SU-DHL-6 (cell line): Measurements from ENCODE around the gene GCDH.
"Not testable (repeated sequence)": the region's sequence is repeated elsewhere in the genome, so short reads cannot be mapped to it uniquely, and the experiment has no call there.

Experiments used
- H2AFZ ChIP-seq: fragments of 200-600 bp; sonication (generic); 2 replicates; pipeline ENCODE4 v1.6.1; 2014; ENCODE audit warnings: low read depth, mild to moderate bottlenecking, moderate library complexity, mixed read lengths, antibody characterized with exemption, low read length; ENCODE audit not compliant: severe bottlenecking
- H3F3A ChIP-seq: fragments of 200-600 bp; shearing (Covaris generic); 2 replicates; pipeline ENCODE4 v1.6.0; 2016; ENCODE audit warnings: antibody characterized with exemption, mild to moderate bottlenecking; ENCODE audit not compliant: insufficient read depth
- H3K27ac ChIP-seq: fragments of 200-600 bp; sonication (generic); 2 replicates; pipeline ENCODE4 v1.5.1; 2016; ENCODE audit warnings: low read depth, mild to moderate bottlenecking, low read length, moderate library complexity, mixed read lengths
- H3K27me3 ChIP-seq: fragments of 200-600 bp; sonication (generic), shearing (Covaris generic); 2 replicates; pipeline ENCODE4 v1.6.0; 2014; ENCODE audit warnings: mild to moderate bottlenecking, low read length
- H3K36me3 ChIP-seq: fragments of 200-600 bp; sonication (generic); 2 replicates; pipeline ENCODE4 v1.6.1; 2014; ENCODE audit warnings: mild to moderate bottlenecking, low read length, mixed read lengths
- H3K4me2 ChIP-seq: fragments of 300-600, 200-600 bp; shearing (Covaris generic), sonication (generic); 2 replicates; pipeline ENCODE4 v1.6.0; 2014; ENCODE audit warnings: low read length, low read depth, mild to moderate bottlenecking; ENCODE audit not compliant: poor library complexity, severe bottlenecking
- H3K4me3 ChIP-seq: fragments of 200-600 bp; sonication (generic); 2 replicates; pipeline ENCODE4 v1.5.1; 2014; ENCODE audit warnings: antibody characterized with exemption, low read length, mild to moderate bottlenecking, mixed read lengths; ENCODE audit not compliant: insufficient read depth, poor library complexity, severe bottlenecking
- H3K79me2 ChIP-seq: fragments of 200-600 bp; sonication (generic); 2 replicates; pipeline ENCODE4 v1.6.1; 2014; ENCODE audit warnings: mild to moderate bottlenecking, low read length, moderate library complexity; ENCODE audit not compliant: insufficient read depth
- H3K9ac ChIP-seq: fragments of 200-600 bp; sonication (generic); 2 replicates; pipeline ENCODE4 v1.7.0; 2014; ENCODE audit warnings: mild to moderate bottlenecking, low read length
- H3K9me2 ChIP-seq: fragments of 200-600 bp; sonication (generic); replicated peaks from 2 replicates; pipeline ENCODE4 v1.6.1; 2014; ENCODE audit warnings: low read length; ENCODE audit not compliant: insufficient read depth
- H3K9me3 ChIP-seq: fragments of 200-600 bp; sonication (generic); 2 replicates; pipeline ENCODE4 v1.6.1; 2014; ENCODE audit warnings: low read length, mixed read lengths; ENCODE audit not compliant: insufficient read depth
- H4K20me1 ChIP-seq: fragments of 200-600 bp; sonication (generic); 2 replicates; pipeline ENCODE4 v1.6.1; 2014; ENCODE audit warnings: low read depth, mild to moderate bottlenecking, antibody characterized with exemption, low read length, moderate library complexity, mixed read lengths
- EZH2phosphoT487 ChIP-seq: fragments of 200-600 bp; sonication (generic), shearing (Covaris generic); conservative IDR thresholded peaks from 2 replicates; pipeline ENCODE4 v1.6.1; 2018; ENCODE audit warnings: mild to moderate bottlenecking, antibody characterized with exemption, low read length, moderate library complexity, mixed read lengths
- TF ChIP-seq, protein P1 (sequence below): fragments of 200-600 bp; sonication (generic); IDR thresholded peaks from one replicate; pipeline ENCODE4 v1.5.1; 2017; ENCODE audit warnings: antibody characterized with exemption, mild to moderate bottlenecking, low read length, moderate library complexity; ENCODE audit not compliant: insufficient read depth, poor library complexity, severe bottlenecking

GCDH gene

DNA sequence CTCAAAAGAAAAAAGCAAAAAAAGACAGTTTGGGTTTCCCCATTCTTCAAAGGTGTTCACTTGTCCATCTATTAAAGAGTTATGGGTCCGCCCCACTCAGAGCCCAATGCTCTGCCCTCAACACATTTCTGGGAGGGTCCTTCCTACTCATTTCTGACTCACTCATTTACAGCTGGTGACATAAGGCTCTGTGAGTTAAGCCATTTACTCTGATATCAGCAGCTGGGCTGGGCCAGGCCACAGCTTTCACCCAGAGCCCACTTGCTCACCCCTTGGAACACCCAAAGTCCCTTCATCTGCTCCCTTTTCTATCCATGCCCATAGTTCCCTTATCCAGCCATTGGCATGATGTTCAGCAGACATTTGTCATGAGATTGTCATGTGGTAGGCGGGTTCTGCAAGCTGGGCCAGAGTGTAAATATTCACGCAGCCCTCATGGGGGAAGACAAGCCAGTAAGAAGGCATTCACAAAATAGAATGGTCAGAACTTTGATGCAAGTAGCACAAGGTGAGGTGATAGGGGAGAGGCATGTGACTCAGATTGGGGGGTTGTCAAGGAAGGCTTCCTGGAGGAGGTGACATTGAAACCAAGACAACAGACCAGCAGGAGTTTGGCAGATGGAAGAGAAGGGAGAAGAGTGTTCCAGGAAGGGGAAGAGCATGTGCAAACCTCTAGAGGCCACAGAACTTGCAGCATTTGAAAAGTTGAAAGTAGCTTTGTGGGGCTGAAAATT, 46.8 kb upstream of the GCDH start:
- no peaks in the 10 kb centered on the region for H4K20me1 ChIP-seq
- no peak overlapping the region for H3K4me3 ChIP-seq
- H3K9ac ChIP-seq, result no peak overlapping the region
- no peak overlapping the region for H3K4me2 ChIP-seq
- H3K27ac ChIP-seq, result no peak overlapping the region
- H3F3A ChIP-seq, result peaks cover 9% of the 10 kb centered on the region
- TF ChIP-seq EZH2phosphoT487, result no peak
- TF ChIP-seq, protein P1, sequence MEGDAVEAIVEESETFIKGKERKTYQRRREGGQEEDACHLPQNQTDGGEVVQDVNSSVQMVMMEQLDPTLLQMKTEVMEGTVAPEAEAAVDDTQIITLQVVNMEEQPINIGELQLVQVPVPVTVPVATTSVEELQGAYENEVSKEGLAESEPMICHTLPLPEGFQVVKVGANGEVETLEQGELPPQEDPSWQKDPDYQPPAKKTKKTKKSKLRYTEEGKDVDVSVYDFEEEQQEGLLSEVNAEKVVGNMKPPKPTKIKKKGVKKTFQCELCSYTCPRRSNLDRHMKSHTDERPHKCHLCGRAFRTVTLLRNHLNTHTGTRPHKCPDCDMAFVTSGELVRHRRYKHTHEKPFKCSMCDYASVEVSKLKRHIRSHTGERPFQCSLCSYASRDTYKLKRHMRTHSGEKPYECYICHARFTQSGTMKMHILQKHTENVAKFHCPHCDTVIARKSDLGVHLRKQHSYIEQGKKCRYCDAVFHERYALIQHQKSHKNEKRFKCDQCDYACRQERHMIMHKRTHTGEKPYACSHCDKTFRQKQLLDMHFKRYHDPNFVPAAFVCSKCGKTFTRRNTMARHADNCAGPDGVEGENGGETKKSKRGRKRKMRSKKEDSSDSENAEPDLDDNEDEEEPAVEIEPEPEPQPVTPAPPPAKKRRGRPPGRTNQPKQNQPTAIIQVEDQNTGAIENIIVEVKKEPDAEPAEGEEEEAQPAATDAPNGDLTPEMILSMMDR, result no peak
- H2AFZ ChIP-seq, result no peak overlapping the region
- H3K27me3 ChIP-seq, result no peaks in the 10 kb centered on the region
- H3K79me2 ChIP-seq, result 0 out of 2 replicates have a peak, but pooled peaks cover 4% of the 10 kb centered on the region
- H3K9me2 ChIP-seq, result no peaks in the 10 kb centered on the region
- H3K9me3 ChIP-seq, result no peaks in the 10 kb centered on the region
- no peaks in the 10 kb centered on the region for H3K36me3 ChIP-seq

DNA sequence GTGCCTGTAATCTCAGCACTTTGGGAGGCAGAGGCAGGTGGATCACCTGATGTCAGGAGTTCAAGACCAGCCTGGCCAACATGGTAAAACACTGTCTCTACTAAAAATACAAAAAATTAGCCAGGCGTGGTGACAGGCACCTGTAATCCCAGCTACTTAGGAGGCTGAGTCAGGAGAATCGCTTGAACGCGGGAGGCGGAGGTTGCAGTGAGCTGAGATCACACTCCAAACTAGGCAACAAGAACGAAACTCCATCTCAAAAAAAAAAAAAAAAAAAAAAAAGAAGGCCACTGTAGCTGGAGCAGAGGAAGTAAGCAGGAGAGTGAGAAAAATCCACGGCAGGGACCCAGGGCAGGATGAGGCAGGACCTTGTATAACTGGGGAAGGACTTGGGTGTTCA, 44.3 kb upstream of the GCDH start:
- H3K4me2 ChIP-seq, H3K79me2 ChIP-seq, H3K4me3 ChIP-seq, H2AFZ ChIP-seq, H3K9ac ChIP-seq, H3F3A ChIP-seq, H3K27me3 ChIP-seq, H4K20me1 ChIP-seq, H3K27ac ChIP-seq, H3K36me3 ChIP-seq, H3K9me2 ChIP-seq, H3K9me3 ChIP-seq: not testable (repeated sequence)

DNA sequence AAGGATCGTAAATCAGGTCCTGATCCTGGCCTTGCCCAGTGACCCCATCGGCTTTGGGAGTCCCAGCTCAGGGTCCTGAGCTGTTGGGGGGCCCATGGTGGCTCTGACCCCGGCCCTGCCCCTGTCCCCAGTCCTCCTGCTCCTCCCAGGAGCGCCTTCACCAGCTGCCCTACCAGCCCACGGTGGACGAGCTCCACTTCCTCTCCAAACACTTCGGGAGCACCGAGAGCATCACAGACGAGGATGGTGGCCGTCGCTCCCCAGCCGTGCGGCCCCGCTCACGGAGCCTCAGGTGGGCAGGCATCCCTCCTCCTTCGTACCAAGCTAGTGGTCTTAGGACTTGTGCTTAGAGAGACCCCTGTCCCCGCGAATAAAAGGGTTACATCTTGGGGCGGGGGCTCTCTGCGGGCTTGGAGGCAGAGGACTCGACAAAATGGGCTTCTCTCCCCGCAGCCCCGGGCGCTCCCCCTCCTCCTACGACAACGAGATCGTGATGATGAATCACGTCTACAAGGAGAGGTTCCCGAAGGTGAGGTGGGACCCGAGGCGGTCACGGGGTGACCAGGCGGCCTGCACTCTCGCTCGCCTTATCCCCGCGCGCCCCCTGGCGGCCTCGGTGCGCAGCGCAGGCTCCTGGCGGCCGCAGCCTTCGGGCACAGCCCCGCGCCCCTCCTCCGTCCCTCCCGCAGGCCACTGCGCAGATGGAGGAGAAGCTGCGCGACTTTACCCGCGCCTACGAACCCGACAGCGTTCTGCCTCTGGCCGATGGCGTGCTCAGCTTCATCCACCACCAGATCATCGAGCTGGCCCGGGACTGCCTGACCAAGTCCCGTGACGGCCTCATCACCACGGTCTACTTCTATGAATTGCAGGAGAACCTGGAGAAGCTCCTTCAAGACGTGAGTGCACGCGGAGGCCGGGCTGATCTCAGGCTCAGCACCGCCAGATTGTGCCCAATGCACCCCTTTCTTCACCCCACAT, 43.5 kb upstream of the GCDH start:
- H4K20me1 ChIP-seq, result no peaks in the 10 kb centered on the region

More for the DNA sequence above, 43.5 kb upstream of the GCDH start:
- Histone ChIP-seq H3K4me2 (peak overlapping the region; percentile 19), H3K9ac (no peak overlapping the region), H3K9me2 (no peaks in the 10 kb centered on the region), H3K27ac (no peak overlapping the region), H3F3A (no peaks in the 10 kb centered on the region), H3K9me3 (no peaks in the 10 kb centered on the region), H2AFZ (no peak overlapping the region), H3K27me3 (no peaks in the 10 kb centered on the region), H3K79me2 (no peaks in the 10 kb centered on the region), H3K4me3 (no peak overlapping the region), H3K36me3 (no peaks in the 10 kb centered on the region)
- no peak for TF ChIP-seq EZH2phosphoT487
- TF ChIP-seq, protein P1, result peak; percentile 80
